ENCODE data around the gene TBC1D16. TPM values are rescaled to one million over a fixed set of nuclear protein-coding genes. Genes with fewer than 3 reads are reported as not detected.

TBC1D16 gene
- total RNA-seq, 1 experiment from 2014 or later = 55.4 TPM

- Histone ChIP-seq H3K4me3 (ENCODE audit: low read depth, low read length) (no peak overlapping the region), H3K27me3 (replicated peaks; ENCODE audit: control insufficient read depth, insufficient read depth, low read length) (no peaks in the 10 kb centered on the region), H3K4me1 (peaks cover 25% of the 10 kb centered on the region), H3K36me3 (ENCODE audit: control insufficient read depth, insufficient read depth, low read length) (no peaks in the 10 kb centered on the region), H3K9me3 (no peaks in the 10 kb centered on the region)
- no TSS peak for BruUV-seq (replicated peaks)
- no peak for DNase-seq
- ChIA-PET CTCF (interaction anchor here (1.1 kb wide), 1 partner anchor 10 kb away, joined by 3 read pairs; no protein-coding TSS in a partner anchor), POLR2A (interaction anchor here (0.6 kb wide), 1 partner anchor 96 kb away, joined by 6 read pairs; no protein-coding TSS in a partner anchor)
- Mint-ChIP-seq H3K36me3 (ENCODE audit: insufficient read depth, unreplicated experiment) (peaks cover 28% of the 10 kb centered on the region), H3K27ac (ENCODE audit: unreplicated experiment) (no peak overlapping the region), H3K27me3 (ENCODE audit: insufficient read depth, unreplicated experiment) (no peaks in the 10 kb centered on the region), H3K4me3 (ENCODE audit: unreplicated experiment) (no peak overlapping the region), H3K4me1 (ENCODE audit: low read depth, unreplicated experiment) (peaks cover 34% of the 10 kb centered on the region), H3K9me3 (ENCODE audit: unreplicated experiment) (no peaks in the 10 kb centered on the region)
- no peak for TF ChIP-seq CTCF (IDR thresholded peaks at IDR 0.05; ENCODE audit: insufficient read depth in 1 of 2, low read depth in 1 of 2, low read length in 1 of 2, severe bottlenecking in 1 of 2, unreplicated experiment in 1 of 2)
- intact Hi-C loops (cut with micrococcal nuclease; ENCODE audit: unreplicated experiment) = no loop called here
Measured at GRCh38 chr17:79936050-79936449, 99.6 kb downstream of the TBC1D16 start.

- intact Hi-C loops (cut with micrococcal nuclease; ENCODE audit: unreplicated experiment) = no loop called here
- no peak overlapping the region for H3K27ac Mint-ChIP-seq (ENCODE audit: unreplicated experiment)
- peaks cover 34% of the 10 kb centered on the region for H3K4me1 Mint-ChIP-seq (ENCODE audit: low read depth, unreplicated experiment)
- H3K9me3 ChIP-seq = no peaks in the 10 kb centered on the region
- H3K9me3 Mint-ChIP-seq (ENCODE audit: unreplicated experiment) = no peaks in the 10 kb centered on the region
- H3K36me3 ChIP-seq (ENCODE audit: control insufficient read depth, insufficient read depth, low read length) = no peaks in the 10 kb centered on the region
- CTCF ChIA-PET = interaction anchor here (1.1 kb wide), 1 partner anchor 9 kb away, joined by 3 read pairs; no protein-coding TSS in a partner anchor
- peaks cover 25% of the 10 kb centered on the region for H3K4me1 ChIP-seq
- H3K36me3 Mint-ChIP-seq (ENCODE audit: insufficient read depth, unreplicated experiment) = peaks cover 30% of the 10 kb centered on the region
- no peak overlapping the region for H3K4me3 ChIP-seq (ENCODE audit: low read depth, low read length)
- DNase-seq = no peak
- no peaks in the 10 kb centered on the region for H3K27me3 ChIP-seq (replicated peaks; ENCODE audit: control insufficient read depth, insufficient read depth, low read length)
- no peaks in the 10 kb centered on the region for H3K27me3 Mint-ChIP-seq (ENCODE audit: insufficient read depth, unreplicated experiment)
- no peak overlapping the region for H3K4me3 Mint-ChIP-seq (ENCODE audit: unreplicated experiment)
- no peak for TF ChIP-seq CTCF (IDR thresholded peaks at IDR 0.05; ENCODE audit: insufficient read depth in 1 of 2, low read depth in 1 of 2, low read length in 1 of 2, severe bottlenecking in 1 of 2, unreplicated experiment in 1 of 2)
- no TSS peak for BruUV-seq (replicated peaks)
- POLR2A ChIA-PET = no interaction called here
Measured at GRCh38 chr17:79935197-79935885, 100.3 kb downstream of the TBC1D16 start.

- TF ChIP-seq CTCF (IDR thresholded peaks at IDR 0.05; ENCODE audit: insufficient read depth in 1 of 2, low read depth in 1 of 2, low read length in 1 of 2, severe bottlenecking in 1 of 2, unreplicated experiment in 1 of 2) = no peak
- Mint-ChIP-seq H3K36me3 (ENCODE audit: insufficient read depth, unreplicated experiment) (peaks cover 30% of the 10 kb centered on the region), H3K9me3 (ENCODE audit: unreplicated experiment) (no peaks in the 10 kb centered on the region), H3K4me1 (ENCODE audit: low read depth, unreplicated experiment) (peaks cover 34% of the 10 kb centered on the region), H3K27me3 (ENCODE audit: insufficient read depth, unreplicated experiment) (no peaks in the 10 kb centered on the region), H3K27ac (ENCODE audit: unreplicated experiment) (peak overlapping the region; percentile 80), H3K4me3 (ENCODE audit: unreplicated experiment) (no peak overlapping the region)
- Histone ChIP-seq H3K9me3 (no peaks in the 10 kb centered on the region), H3K4me1 (peaks cover 25% of the 10 kb centered on the region), H3K36me3 (ENCODE audit: control insufficient read depth, insufficient read depth, low read length) (no peaks in the 10 kb centered on the region), H3K27me3 (replicated peaks; ENCODE audit: control insufficient read depth, insufficient read depth, low read length) (no peaks in the 10 kb centered on the region), H3K4me3 (ENCODE audit: low read depth, low read length) (no peak overlapping the region)
- no peak for DNase-seq
- CTCF ChIA-PET = no interaction called here
- BruUV-seq (replicated peaks) = no TSS peak
- POLR2A ChIA-PET = no interaction called here
- intact Hi-C loops (cut with micrococcal nuclease; ENCODE audit: unreplicated experiment) = no loop called here
Measured at GRCh38 chr17:79934653-79934970, 101.1 kb downstream of the TBC1D16 start.
